ENCODE results near the gene PCBP3.
"Not testable (repeated sequence)": the region's sequence is repeated elsewhere in the genome, so short reads cannot be mapped to it uniquely, and the experiment has no call there.

The PCBP3 gene

GRCh38 chr21:45642122-45642813 lies 1.3 kb upstream of the PCBP3 start:
- DNase-seq (ENCODE audit: low read depth, low spot score): no peak
- Histone ChIP-seq H3K27ac (ENCODE audit: low read length) (no peak overlapping the region), H3K9me3 (ENCODE audit: control insufficient read depth, insufficient read depth, low read length) (no peaks in the 10 kb centered on the region), H3K4me3 (ENCODE audit: low read length) (peak overlapping the region; percentile 57; the same call in 1 of the 2 replicates), H3K36me3 (ENCODE audit: control insufficient read depth, insufficient read depth, low read length) (no peaks in the 10 kb centered on the region; the same call in 1 of the 2 replicates), H3K4me1 (ENCODE audit: control insufficient read depth, insufficient read depth, low read length) (no peaks in the 10 kb centered on the region), H3K27me3 (ENCODE audit: control insufficient read depth, insufficient read depth, low read length) (peaks cover 7% of the 10 kb centered on the region)
- no CpG with 5 or more reads among the region's 91 CpGs for WGBS (ENCODE audit: insufficient coverage, insufficient read length)

- WGBS (ENCODE audit: insufficient coverage, insufficient read length): no CpG with 5 or more reads among the region's 56 CpGs
- Histone ChIP-seq H3K27ac (ENCODE audit: low read length) (no peak overlapping the region), H3K9me3 (ENCODE audit: control insufficient read depth, insufficient read depth, low read length) (no peaks in the 10 kb centered on the region), H3K4me1 (ENCODE audit: control insufficient read depth, insufficient read depth, low read length) (no peaks in the 10 kb centered on the region), H3K4me3 (ENCODE audit: low read length) (peak overlapping the region; percentile 79; the same call in 1 of the 2 replicates), H3K36me3 (ENCODE audit: control insufficient read depth, insufficient read depth, low read length) (no peaks in the 10 kb centered on the region; the same call in 1 of the 2 replicates), H3K27me3 (ENCODE audit: control insufficient read depth, insufficient read depth, low read length) (peaks cover 7% of the 10 kb centered on the region)
- no peak for DNase-seq (ENCODE audit: low read depth, low spot score)
Observed at GRCh38 chr21:45644041-45644906, 749 bp downstream of the PCBP3 start.

GRCh38 chr21:45651921-45652320 lies 8.4 kb downstream of the PCBP3 start:
- Histone ChIP-seq H3K27me3 (ENCODE audit: control insufficient read depth, insufficient read depth, low read length) (no peaks in the 10 kb centered on the region), H3K4me3 (ENCODE audit: low read length) (no peak overlapping the region), H3K36me3 (ENCODE audit: control insufficient read depth, insufficient read depth, low read length) (no peaks in the 10 kb centered on the region), H3K27ac (ENCODE audit: low read length) (no peak overlapping the region), H3K4me1 (ENCODE audit: control insufficient read depth, insufficient read depth, low read length) (no peaks in the 10 kb centered on the region), H3K9me3 (ENCODE audit: control insufficient read depth, insufficient read depth, low read length) (no peaks in the 10 kb centered on the region)
- DNase-seq (ENCODE audit: low read depth, low spot score): no peak
- WGBS (ENCODE audit: insufficient coverage, insufficient read length): no CpG with 5 or more reads among the region's 2 CpGs

GRCh38 chr21:45655124-45655523 lies 11.6 kb downstream of the PCBP3 start:
- Histone ChIP-seq H3K4me3 (ENCODE audit: low read length) (no peak overlapping the region), H3K9me3 (ENCODE audit: control insufficient read depth, insufficient read depth, low read length) (no peaks in the 10 kb centered on the region), H3K36me3 (ENCODE audit: control insufficient read depth, insufficient read depth, low read length) (no peaks in the 10 kb centered on the region), H3K27ac (ENCODE audit: low read length) (no peak overlapping the region), H3K4me1 (ENCODE audit: control insufficient read depth, insufficient read depth, low read length) (no peaks in the 10 kb centered on the region), H3K27me3 (ENCODE audit: control insufficient read depth, insufficient read depth, low read length) (no peaks in the 10 kb centered on the region)
- no peak for DNase-seq (ENCODE audit: low read depth, low spot score)
- WGBS (ENCODE audit: insufficient coverage, insufficient read length): no CpG with 5 or more reads among the region's 4 CpGs

- H3K27me3 ChIP-seq (ENCODE audit: control insufficient read depth, insufficient read depth, low read length): not testable (repeated sequence)
Observed at GRCh38 chr21:45656114-45656513, 12.6 kb downstream of the PCBP3 start.

GRCh38 chr21:45661913-45662622 lies 18.5 kb downstream of the PCBP3 start:
- H3K9me3 ChIP-seq (ENCODE audit: control insufficient read depth, insufficient read depth, low read length); H3K36me3 ChIP-seq (ENCODE audit: control insufficient read depth, insufficient read depth, low read length); H3K4me3 ChIP-seq (ENCODE audit: low read length); H3K4me1 ChIP-seq (ENCODE audit: control insufficient read depth, insufficient read depth, low read length); H3K27me3 ChIP-seq (ENCODE audit: control insufficient read depth, insufficient read depth, low read length); H3K27ac ChIP-seq (ENCODE audit: low read length); DNase-seq (ENCODE audit: low read depth, low spot score): not testable (repeated sequence)
- WGBS (ENCODE audit: insufficient coverage, insufficient read length): no CpG with 5 or more reads among the region's 4 CpGs

More at GRCh38 chr21:45656114-45656513, 12.6 kb downstream of the PCBP3 start:
- H3K27ac ChIP-seq (ENCODE audit: low read length); DNase-seq (ENCODE audit: low read depth, low spot score); H3K4me1 ChIP-seq (ENCODE audit: control insufficient read depth, insufficient read depth, low read length); H3K4me3 ChIP-seq (ENCODE audit: low read length); H3K9me3 ChIP-seq (ENCODE audit: control insufficient read depth, insufficient read depth, low read length); H3K36me3 ChIP-seq (ENCODE audit: control insufficient read depth, insufficient read depth, low read length): not testable (repeated sequence)
- no CpG with 5 or more reads among the region's 3 CpGs for WGBS (ENCODE audit: insufficient coverage, insufficient read length)

- WGBS (ENCODE audit: insufficient coverage, insufficient read length): no CpG with 5 or more reads among the region's 10 CpGs
- H3K27me3 ChIP-seq (ENCODE audit: control insufficient read depth, insufficient read depth, low read length); DNase-seq (ENCODE audit: low read depth, low spot score); H3K9me3 ChIP-seq (ENCODE audit: control insufficient read depth, insufficient read depth, low read length); H3K36me3 ChIP-seq (ENCODE audit: control insufficient read depth, insufficient read depth, low read length); H3K27ac ChIP-seq (ENCODE audit: low read length); H3K4me1 ChIP-seq (ENCODE audit: control insufficient read depth, insufficient read depth, low read length); H3K4me3 ChIP-seq (ENCODE audit: low read length): not testable (repeated sequence)
Observed at GRCh38 chr21:45662623-45663245, 19.2 kb downstream of the PCBP3 start.

- Histone ChIP-seq H3K4me1 (ENCODE audit: control insufficient read depth, insufficient read depth, low read length) (no peaks in the 10 kb centered on the region), H3K9me3 (ENCODE audit: control insufficient read depth, insufficient read depth, low read length) (no peaks in the 10 kb centered on the region), H3K27me3 (ENCODE audit: control insufficient read depth, insufficient read depth, low read length) (no peaks in the 10 kb centered on the region), H3K27ac (ENCODE audit: low read length) (no peak overlapping the region), H3K36me3 (ENCODE audit: control insufficient read depth, insufficient read depth, low read length) (no peaks in the 10 kb centered on the region), H3K4me3 (ENCODE audit: low read length) (no peak overlapping the region)
- no peak for DNase-seq (ENCODE audit: low read depth, low spot score)
- WGBS (ENCODE audit: insufficient coverage, insufficient read length): no CpG with 5 or more reads among the region's 1 CpG
Observed at GRCh38 chr21:45669382-45669781, 25.9 kb downstream of the PCBP3 start.

- no peaks in the 10 kb centered on the region for H3K36me3 ChIP-seq (ENCODE audit: control insufficient read depth, insufficient read depth, low read length)
- WGBS (ENCODE audit: insufficient coverage, insufficient read length): no CpG with 5 or more reads among the region's 3 CpGs
- DNase-seq (ENCODE audit: low read depth, low spot score): no peak
Observed at GRCh38 chr21:45670731-45671130, 27.2 kb downstream of the PCBP3 start.

GRCh38 chr21:45678790-45679189 lies 35.3 kb downstream of the PCBP3 start:
- WGBS (ENCODE audit: insufficient coverage, insufficient read length): no CpG with 5 or more reads among the region's 1 CpG

More at GRCh38 chr21:45670731-45671130, 27.2 kb downstream of the PCBP3 start:
- no peaks in the 10 kb centered on the region for H3K4me1 ChIP-seq (ENCODE audit: control insufficient read depth, insufficient read depth, low read length)
- no peaks in the 10 kb centered on the region for H3K27me3 ChIP-seq (ENCODE audit: control insufficient read depth, insufficient read depth, low read length)
- H3K9me3 ChIP-seq (ENCODE audit: control insufficient read depth, insufficient read depth, low read length): no peaks in the 10 kb centered on the region
- H3K27ac ChIP-seq (ENCODE audit: low read length): no peak overlapping the region
- H3K4me3 ChIP-seq (ENCODE audit: low read length): no peak overlapping the region

More at GRCh38 chr21:45678790-45679189, 35.3 kb downstream of the PCBP3 start:
- H3K4me3 ChIP-seq (ENCODE audit: low read length); DNase-seq (ENCODE audit: low read depth, low spot score); H3K27ac ChIP-seq (ENCODE audit: low read length); H3K9me3 ChIP-seq (ENCODE audit: control insufficient read depth, insufficient read depth, low read length); H3K27me3 ChIP-seq (ENCODE audit: control insufficient read depth, insufficient read depth, low read length); H3K36me3 ChIP-seq (ENCODE audit: control insufficient read depth, insufficient read depth, low read length); H3K4me1 ChIP-seq (ENCODE audit: control insufficient read depth, insufficient read depth, low read length): not testable (repeated sequence)
